GM04503 (cell line): ENCODE data around the gene DGCR2.
"Not testable (repeated sequence)": the region's sequence is repeated elsewhere in the genome, so short reads cannot be mapped to it uniquely, and the experiment has no call there.

Experiments
- DNase-seq: peaks from one replicate; pipeline ENCODE4 v3.0.0-alpha.2; 2012; ENCODE audit warnings: low read depth

The DGCR2 gene

GRCh38 chr22:19060356-19061009 lies 61.7 kb downstream of the DGCR2 start:
- DNase-seq, result no peak

- no peak for DNase-seq
Observed at GRCh38 chr22:19059481-19060278, 62.5 kb downstream of the DGCR2 start.

- no peak for DNase-seq
Observed at GRCh38 chr22:19058713-19059451, 63.3 kb downstream of the DGCR2 start.

GRCh38 chr22:19057999-19058491 lies 64.2 kb downstream of the DGCR2 start:
- DNase-seq, result no peak

GRCh38 chr22:19057539-19057938 lies 64.7 kb downstream of the DGCR2 start:
- DNase-seq, result no peak

GRCh38 chr22:19056951-19057401 lies 65.2 kb downstream of the DGCR2 start:
- no peak for DNase-seq

GRCh38 chr22:19055801-19056200 lies 66.4 kb downstream of the DGCR2 start:
- no peak for DNase-seq

- no peak for DNase-seq
Observed at GRCh38 chr22:19052941-19053541, 69.2 kb downstream of the DGCR2 start.

GRCh38 chr22:19051381-19052072 lies 70.7 kb downstream of the DGCR2 start:
- no peak for DNase-seq

GRCh38 chr22:19050847-19051246 lies 71.4 kb downstream of the DGCR2 start:
- not testable (repeated sequence) for DNase-seq

- DNase-seq, result no peak
Observed at GRCh38 chr22:19050117-19050516, 72.1 kb downstream of the DGCR2 start.

- no peak for DNase-seq
Observed at GRCh38 chr22:19048531-19048930, 73.7 kb downstream of the DGCR2 start.

GRCh38 chr22:19047993-19048392 lies 74.2 kb downstream of the DGCR2 start:
- DNase-seq, result no peak

- DNase-seq, result no peak
Observed at GRCh38 chr22:19046719-19047609, 75.2 kb downstream of the DGCR2 start.

- no peak for DNase-seq
Observed at GRCh38 chr22:19046287-19046686, 75.9 kb downstream of the DGCR2 start.

GRCh38 chr22:19045094-19045493 lies 77.1 kb downstream of the DGCR2 start:
- no peak for DNase-seq

- no peak for DNase-seq
Observed at GRCh38 chr22:19044381-19044780, 77.8 kb downstream of the DGCR2 start.

- peak; percentile 22 for DNase-seq
Observed at GRCh38 chr22:19043121-19044085, 78.8 kb downstream of the DGCR2 start.
